ENCODE data around the gene OR2T35. TPM values are rescaled to one million over a fixed set of nuclear protein-coding genes. Genes with fewer than 3 reads are reported as not detected.
A peak's percentile ranks its signal among the peaks of the same experiment; 100 is the strongest.
"Not testable (repeated sequence)": the region's sequence is repeated elsewhere in the genome, so short reads cannot be mapped to it uniquely, and the experiment has no call there.

OR2T35 gene
- total RNA-seq, 1 experiment from 2014 or later, result not detected

- TF ChIP-seq CTCF (IDR thresholded peaks at IDR 0.05 in 2 of 3, conservative IDR thresholded peaks at IDR 0.05 in 1 of 3; ENCODE audit: borderline replicate concordance in 1 of 3, insufficient read depth in 1 of 3, low read depth in 2 of 3, low read length in 2 of 3), result no peak
- no peak for TF ChIP-seq ELF1 (IDR thresholded peaks at IDR 0.05; ENCODE audit: borderline replicate concordance, low read depth)
- no peak for TF ChIP-seq MAX (IDR thresholded peaks at IDR 0.05)
Measured at GRCh38 chr1:248681651-248682050, 36.6 kb upstream of the OR2T35 start (continued).

GRCh38 chr1:248670003-248670402, 24.9 kb upstream of the OR2T35 start:
- POLR2A ChIA-PET, result no interaction called here
- RAD21 ChIA-PET (ENCODE audit: low non-redundant PET in 1 of 2, low total read pairs in 2 of 2, uncharacterized antibody in 2 of 2, unreplicated experiment in 2 of 2), result no interaction called here

GRCh38 chr1:248663453-248664328, 18.6 kb upstream of the OR2T35 start:
- intact Hi-C loops (cut with micrococcal nuclease); BruUV-seq (replicated peaks): not testable (repeated sequence)

More at GRCh38 chr1:248670003-248670402, 24.9 kb upstream of the OR2T35 start:
- no peak overlapping the region for H3K9ac ChIP-seq (ENCODE audit: low read length)
- no peaks in the 10 kb centered on the region for H3K9me2 ChIP-seq (ENCODE audit: insufficient read depth)
- TF ChIP-seq ZFX (IDR thresholded peaks at IDR 0.05) (no peak), POLR2A (IDR thresholded peaks at IDR 0.05; ENCODE audit: borderline replicate concordance, extremely low read depth, insufficient read depth, insufficient read length) (no peak), EGR1 (IDR thresholded peaks at IDR 0.05; ENCODE audit: low read depth) (no peak), EZH2 (IDR thresholded peaks at IDR 0.05) (no peak), CBX3 (IDR thresholded peaks at IDR 0.05; ENCODE audit: low read depth) (no peak), TCF7L2 (IDR thresholded peaks at IDR 0.05; ENCODE audit: borderline replicate concordance, extremely low read depth, insufficient read depth, insufficient read length) (no peak), ZNF274 (IDR thresholded peaks at IDR 0.05; ENCODE audit: low read depth, low read length) (no peak), CTCF (IDR thresholded peaks at IDR 0.05 in 2 of 3, conservative IDR thresholded peaks at IDR 0.05 in 1 of 3; ENCODE audit: borderline replicate concordance in 1 of 3, insufficient read depth in 1 of 3, low read depth in 2 of 3, low read length in 2 of 3) (no peak)
- intact Hi-C loops (cut with micrococcal nuclease), result no loop called here
- peak; percentile 7 for DNase-seq (ENCODE audit: low read depth, low spot score)
- no peaks in the 10 kb centered on the region; a peak in 1 of 4 replicates for H3K36me3 ChIP-seq (ENCODE audit: control insufficient read depth in 1 of 2, insufficient read depth in 2 of 2, low read length in 2 of 2)
- H4K20me1 ChIP-seq (ENCODE audit: insufficient read depth), result no peaks in the 10 kb centered on the region
- H3K4me3 ChIP-seq (replicated peaks in 1 of 2; ENCODE audit: low read depth in 1 of 2, low read length in 2 of 2), result no peak overlapping the region
- H3K27me3 ChIP-seq (ENCODE audit: insufficient read depth, low read length), result no peaks in the 10 kb centered on the region
- H3K4me1 ChIP-seq (ENCODE audit: control insufficient read depth in 1 of 2, insufficient read depth in 2 of 2, low read length in 2 of 2), result no peaks in the 10 kb centered on the region
- no peak overlapping the region for H3K4me2 ChIP-seq (ENCODE audit: low read length)
- ATAC-seq, result no peak
- no peaks in the 10 kb centered on the region for H3K79me2 ChIP-seq (ENCODE audit: insufficient read depth, low read length)
- H3K27ac ChIP-seq (ENCODE audit: low read depth, low read length), result no peak overlapping the region
- no TSS peak for BruUV-seq (replicated peaks)
- H3K9me3 ChIP-seq (ENCODE audit: control insufficient read depth in 1 of 2, insufficient read depth in 1 of 2, low read depth in 1 of 2, low read length in 2 of 2), result peaks cover 0 to 4% of the 10 kb centered on the region in 2 experiments; a peak in 2 of 4 replicates
- CTCF ChIA-PET, result no interaction called here
- H2AFZ ChIP-seq (ENCODE audit: low read depth, low read length, poor library complexity, severe bottlenecking), result no peak overlapping the region

More at GRCh38 chr1:248663453-248664328, 18.6 kb upstream of the OR2T35 start:
- H3K9me3 ChIP-seq (ENCODE audit: control insufficient read depth in 1 of 2, insufficient read depth in 1 of 2, low read depth in 1 of 2, low read length in 2 of 2); H4K20me1 ChIP-seq (ENCODE audit: insufficient read depth); H3K4me3 ChIP-seq (replicated peaks in 1 of 2; ENCODE audit: low read depth in 1 of 2, low read length in 2 of 2); H3K4me2 ChIP-seq (ENCODE audit: low read length); H3K27me3 ChIP-seq (ENCODE audit: insufficient read depth, low read length); H3K27ac ChIP-seq (ENCODE audit: low read depth, low read length); H3K36me3 ChIP-seq (ENCODE audit: control insufficient read depth in 1 of 2, insufficient read depth in 2 of 2, low read length in 2 of 2); CTCF ChIA-PET; H2AFZ ChIP-seq (ENCODE audit: low read depth, low read length, poor library complexity, severe bottlenecking); RAD21 ChIA-PET (ENCODE audit: low non-redundant PET in 1 of 2, low total read pairs in 2 of 2, uncharacterized antibody in 2 of 2, unreplicated experiment in 2 of 2); ATAC-seq; POLR2A ChIA-PET; H3K4me1 ChIP-seq (ENCODE audit: control insufficient read depth in 1 of 2, insufficient read depth in 2 of 2, low read length in 2 of 2); DNase-seq (ENCODE audit: low read depth, low spot score); H3K79me2 ChIP-seq (ENCODE audit: insufficient read depth, low read length); H3K9ac ChIP-seq (ENCODE audit: low read length); H3K9me2 ChIP-seq (ENCODE audit: insufficient read depth): not testable (repeated sequence)
